T-cell (primary cell): ENCODE data around the gene IFT52. TPM values are rescaled to one million over a fixed set of nuclear protein-coding genes. Genes with fewer than 3 reads are reported as not detected.

Experiments used
- total RNA-seq, 35 experiments: library from RNA in 6 of 35; stranded (reverse) in 6 of 35; fragments of 120-200 nt in 1 of 35; gene quantifications; one replicate each; pipeline versions ENCODE4 v1.2.1 to v1.2.4 and lab custom pipeline; 2013 to 2026

Gene IFT52
- total RNA-seq, 5 donors from 2014 or later (not counting 1 experiment from before 2014, with no cell fraction given) = 11.4 to 16.0 (median 13.9) TPM

Other genes starting within 250 kb of the IFT52 start
- 100 to 1,000 TPM; 154 to 277 (median 174) TPM for gene SRSF6, start 133.0 kb upstream of the IFT52 start, total RNA-seq
- 10 to 100 TPM; 15.5 to 20.1 (median 16.1) TPM for gene L3MBTL1, start 83.2 kb upstream of the IFT52 start, total RNA-seq
- gene SGK2, start 31.9 kb upstream of the IFT52 start, total RNA-seq = 1 to 10 TPM in 4 of 5 donors, under 1 TPM in 1; 0.73 to 2.0 (median 1.4) TPM
- gene MYBL2, start 76.2 kb downstream of the IFT52 start, total RNA-seq = 1 to 10 TPM; 1.2 to 3.0 (median 1.4) TPM
- under 1 TPM in 3 of 5 donors, not detected in 2; 0.30 to 0.63 (median 0.53) TPM for gene GTSF1L, start 136.1 kb downstream of the IFT52 start, total RNA-seq